ENCODE results near the gene NLRP6. TPM values are rescaled to one million over a fixed set of nuclear protein-coding genes. Genes with fewer than 3 reads are reported as not detected.

Gene NLRP6
- total RNA-seq, 2 donors from 2014 or later, result not detected

- WGBS, 2 experiments (ENCODE audit: insufficient coverage in 1 of 2, insufficient read length in 1 of 2), result 96 to 97% methylated on average over 6 to 8 of the region's 8 CpGs
- H3K4me1 ChIP-seq (ENCODE audit: control insufficient read depth, insufficient read depth, low read length), result no peaks in the 10 kb centered on the region
- Mint-ChIP-seq H3K9me3 (no peaks in the 10 kb centered on the region), H3K4me3 (no peak overlapping the region), H3K27ac (no peak overlapping the region), H3K27me3 (ENCODE audit: insufficient read depth) (peaks cover 2% of the 10 kb centered on the region), H3K36me3 (ENCODE audit: low read depth) (peaks cover 51% of the 10 kb centered on the region), H3K4me1 (no peaks in the 10 kb centered on the region)
- H3K27ac ChIP-seq (ENCODE audit: low read depth, low read length), result no peak overlapping the region
- H3K27me3 ChIP-seq (ENCODE audit: control insufficient read depth, insufficient read depth, low read length, poor library complexity, severe bottlenecking), result no peaks in the 10 kb centered on the region
- H3K36me3 ChIP-seq (ENCODE audit: control insufficient read depth, insufficient read depth, low read length), result peaks cover 54% of the 10 kb centered on the region
- DNase-seq, result no peak
- H3K4me3 ChIP-seq (ENCODE audit: low read length), result no peak overlapping the region
- H3K9ac ChIP-seq (ENCODE audit: extremely low read depth, low read length, poor library complexity, severe bottlenecking), result no peak overlapping the region
- no peaks in the 10 kb centered on the region for H3K9me3 ChIP-seq (ENCODE audit: control insufficient read depth, low read length)
- TF ChIP-seq CTCF (conservative IDR thresholded peaks at IDR 0.05), result no peak
Measured at GRCh38 chr11:252666-253065, 25.5 kb upstream of the NLRP6 start.

- Mint-ChIP-seq H3K36me3 (ENCODE audit: low read depth) (peaks cover 45% of the 10 kb centered on the region), H3K4me1 (no peaks in the 10 kb centered on the region), H3K27me3 (ENCODE audit: insufficient read depth) (peaks cover 2% of the 10 kb centered on the region), H3K9me3 (no peaks in the 10 kb centered on the region), H3K27ac (no peak overlapping the region), H3K4me3 (no peak overlapping the region)
- whole genome bisulfite sequencing, 2 experiments (ENCODE audit: insufficient coverage in 1 of 2, insufficient read length in 1 of 2), result 92% methylated on average over 11 to 13 of the region's 13 CpGs
- H3K27ac ChIP-seq (ENCODE audit: low read depth, low read length), result no peak overlapping the region
- TF ChIP-seq CTCF (conservative IDR thresholded peaks at IDR 0.05), result no peak
- no peaks in the 10 kb centered on the region for H3K4me1 ChIP-seq (ENCODE audit: control insufficient read depth, insufficient read depth, low read length)
- no peak overlapping the region for H3K4me3 ChIP-seq (ENCODE audit: low read length)
- H3K9me3 ChIP-seq (ENCODE audit: control insufficient read depth, low read length), result no peaks in the 10 kb centered on the region
- peak; percentile 32 for DNase-seq
- peaks cover 48% of the 10 kb centered on the region for H3K36me3 ChIP-seq (ENCODE audit: control insufficient read depth, insufficient read depth, low read length)
- no peak overlapping the region for H3K9ac ChIP-seq (ENCODE audit: extremely low read depth, low read length, poor library complexity, severe bottlenecking)
- H3K27me3 ChIP-seq (ENCODE audit: control insufficient read depth, insufficient read depth, low read length, poor library complexity, severe bottlenecking), result no peaks in the 10 kb centered on the region
Measured at GRCh38 chr11:253160-253885, 24.9 kb upstream of the NLRP6 start.

- Mint-ChIP-seq H3K36me3 (ENCODE audit: low read depth) (peaks cover 39% of the 10 kb centered on the region), H3K9me3 (no peaks in the 10 kb centered on the region), H3K27ac (no peak overlapping the region), H3K27me3 (ENCODE audit: insufficient read depth) (peaks cover 2% of the 10 kb centered on the region), H3K4me3 (no peak overlapping the region), H3K4me1 (no peaks in the 10 kb centered on the region)
- no peak for TF ChIP-seq CTCF (conservative IDR thresholded peaks at IDR 0.05)
- Histone ChIP-seq H3K4me3 (ENCODE audit: low read length) (no peak overlapping the region), H3K9me3 (ENCODE audit: control insufficient read depth, low read length) (no peaks in the 10 kb centered on the region), H3K9ac (ENCODE audit: extremely low read depth, low read length, poor library complexity, severe bottlenecking) (no peak overlapping the region), H3K27ac (ENCODE audit: low read depth, low read length) (no peak overlapping the region), H3K36me3 (ENCODE audit: control insufficient read depth, insufficient read depth, low read length) (peaks cover 42% of the 10 kb centered on the region), H3K27me3 (ENCODE audit: control insufficient read depth, insufficient read depth, low read length, poor library complexity, severe bottlenecking) (no peaks in the 10 kb centered on the region), H3K4me1 (ENCODE audit: control insufficient read depth, insufficient read depth, low read length) (no peaks in the 10 kb centered on the region)
- 97 to 100% methylated on average over 4 of the region's 5 CpGs for WGBS, 2 experiments (ENCODE audit: insufficient coverage in 1 of 2, insufficient read length in 1 of 2)
- no peak for DNase-seq
Measured at GRCh38 chr11:253886-254270, 24.3 kb upstream of the NLRP6 start.
